Measurements from ENCODE around the gene IFITM2.

The IFITM2 gene

GRCh38 chr11:355581-356458 is 48.2 kb downstream of the IFITM2 start (continued):
- TF ChIP-seq ZNF560 (tag by site-specific recombination; IDR thresholded peaks at IDR 0.05; ENCODE audit: borderline replicate concordance) (no peak), ZNF341 (tag by site-specific recombination; IDR thresholded peaks at IDR 0.05; ENCODE audit: low read depth) (no peak), KLF9 (tag by site-specific recombination; IDR thresholded peaks at IDR 0.05; ENCODE audit: low read depth) (peak; percentile 69), ZNF398 (tag by site-specific recombination; IDR thresholded peaks at IDR 0.05) (peak; percentile 67), HIC1 (tag by site-specific recombination; IDR thresholded peaks at IDR 0.05) (peak; percentile 86), ZSCAN16 (tag by site-specific recombination; IDR thresholded peaks at IDR 0.05) (no peak), ZNF571 (tag by site-specific recombination; IDR thresholded peaks at IDR 0.05) (no peak), ZNF76 (tag by site-specific recombination; IDR thresholded peaks at IDR 0.05; ENCODE audit: borderline replicate concordance, low read depth) (0 out of 2 replicates have a peak, but pooled peaks have one; percentile 33), ZNF596 (tag by site-specific recombination; IDR thresholded peaks at IDR 0.05) (no peak), ZNF146 (tag by site-specific recombination; IDR thresholded peaks at IDR 0.05) (no peak), ZNF18 (tag by site-specific recombination; IDR thresholded peaks at IDR 0.05) (no peak), ZFP3 (tag by site-specific recombination; IDR thresholded peaks at IDR 0.05; ENCODE audit: low read depth) (no peak), ZNF221 (tag by site-specific recombination; IDR thresholded peaks at IDR 0.05; ENCODE audit: borderline replicate concordance) (no peak), ZNF600 (tag by site-specific recombination; IDR thresholded peaks at IDR 0.05) (peak; percentile 98), BCL6B (tag by site-specific recombination; IDR thresholded peaks at IDR 0.05) (no peak), ZNF10 (tag by site-specific recombination; IDR thresholded peaks at IDR 0.05) (no peak), ZBTB21 (tag by site-specific recombination; IDR thresholded peaks at IDR 0.05) (no peak), KLF1 (tag by site-specific recombination; IDR thresholded peaks at IDR 0.05) (peak; percentile 62), ZNF266 (tag by site-specific recombination; IDR thresholded peaks at IDR 0.05; ENCODE audit: low read depth) (no peak), ZNF660 (tag by site-specific recombination; IDR thresholded peaks at IDR 0.05) (no peak), SP2 (tag by site-specific recombination; IDR thresholded peaks at IDR 0.05) (peak; percentile 44), PRDM10 (tag by site-specific recombination; IDR thresholded peaks at IDR 0.05) (peak; percentile 82), ZNF776 (tag by site-specific recombination; IDR thresholded peaks at IDR 0.05; ENCODE audit: borderline replicate concordance) (no peak), ZNF311 (tag by site-specific recombination; IDR thresholded peaks at IDR 0.05; ENCODE audit: borderline replicate concordance) (no peak), ZNF501 (tag by site-specific recombination; IDR thresholded peaks at IDR 0.05) (no peak; the same call in 1 of the 2 replicates), ZNF830 (tag by site-specific recombination; IDR thresholded peaks at IDR 0.05; ENCODE audit: low read depth) (no peak), ZNF140 (tag by site-specific recombination; IDR thresholded peaks at IDR 0.05) (no peak)
